K562 (cell line): ENCODE measurements around the gene MOK. TPM values are rescaled to one million over a fixed set of nuclear protein-coding genes. Genes with fewer than 3 reads are reported as not detected.

Source experiments
- ATAC-seq: fragments of 200-7000 bp; cut with Tn5 transposase; 3 replicates; pipeline ENCODE4 v1.9.1; 2020; ENCODE audit warnings: moderate library complexity
- BruUV-seq: library from RNA; stranded (reverse); fragments of 400-500 nt; replicated peaks from 2 replicates; lab custom pipeline; 2021; lab: Mats Ljungman, UMichigan
- CTCF ChIA-PET: fragments of 300-600 bp; formaldehyde crosslinking; extraction: SDS; loops from one replicate; lab custom pipeline; 2021; ENCODE audit warnings: low intra/inter-chr PET ratio; lab: Yijun Ruan, JAX
- POLR2A ChIA-PET: fragments of 300-600, 350-650 bp; sonication (Branson Sonifier 250); formaldehyde crosslinking; extraction: SDS; loops from one replicate; lab custom pipeline; 2021; ENCODE audit warnings: antibody characterized with exemption, inconsistent platforms; lab: Yijun Ruan, JAX
- DNase-seq, 4 experiments: peaks; one replicate each; pipeline versions ENCODE4 v3.0.0 to v3.0.0-alpha.2; 2011 to 2018; ENCODE audit warnings: low spot score in 3 of 4, mixed read lengths in 3 of 4; ENCODE audit errors: extremely low read depth in 1 of 4
- FAIRE-seq: peaks from 2 replicates; lab custom pipeline; 2011; peaks lifted over from hg19 to GRCh38; lab: Jason Lieb, UNC
- H2AFZ ChIP-seq: 2 replicates; pipeline ENCODE4 v1.6.0; 2011; ENCODE audit warnings: low read depth, low read length, control low read depth, inconsistent platforms
- H3K27ac ChIP-seq: fragments of 200-600 bp; 3 replicates; pipeline ENCODE4 v1.8.0; 2011; ENCODE audit warnings: low read depth, mild to moderate bottlenecking, control low read depth, inconsistent platforms, low read length, moderate library complexity, mixed read lengths; ENCODE audit errors: extremely low read depth
- H3K27me3 ChIP-seq, 2 experiments: fragments of 300-600 bp in 1 of 2; 2 replicates in 1 of 2; 3 replicates in 1 of 2; pipeline versions ENCODE4 v1.6.0 to v1.8.0; 2011; ENCODE audit warnings: inconsistent platforms in 2 of 2, low read length in 2 of 2, mild to moderate bottlenecking in 1 of 2, mixed read lengths in 1 of 2, moderate library complexity in 1 of 2; ENCODE audit not compliant: control insufficient read depth in 2 of 2, insufficient read depth in 2 of 2
- H3K36me3 ChIP-seq: fragments of 300-600 bp; 3 replicates; pipeline ENCODE4 v1.8.0; 2011; ENCODE audit warnings: mild to moderate bottlenecking, low read length, inconsistent platforms; ENCODE audit not compliant: control insufficient read depth, insufficient read depth
- H3K4me1 ChIP-seq, 2 experiments: fragments of 200-600 bp in 1 of 2; replicated peaks in 1 of 2; 2 replicates in 1 of 2; 3 replicates in 1 of 2; pipeline versions ENCODE4 v1.5.1 to v1.8.0; 2011; ENCODE audit warnings: inconsistent platforms in 2 of 2, low read length in 2 of 2, mild to moderate bottlenecking in 1 of 2, mixed read lengths in 1 of 2, moderate library complexity in 1 of 2; ENCODE audit not compliant: control insufficient read depth in 2 of 2, insufficient read depth in 2 of 2
- H3K4me2 ChIP-seq: 2 replicates; pipeline ENCODE4 v1.6.1; 2011; ENCODE audit warnings: low read length, control low read depth, inconsistent platforms, mixed read lengths; ENCODE audit not compliant: insufficient read depth
- H3K4me3 ChIP-seq: fragments of 200-600 bp; sonication (generic), shearing (Covaris generic); 2 replicates; pipeline ENCODE4 v1.5.1; 2016; ENCODE audit warnings: control low read depth, inconsistent platforms
- H3K79me2 ChIP-seq: fragments of 200-600 bp; 3 replicates; pipeline ENCODE4 v1.8.0; 2011; ENCODE audit warnings: low read length, inconsistent platforms; ENCODE audit not compliant: control insufficient read depth, insufficient read depth
- H3K9ac ChIP-seq, 2 experiments: 2 replicates each; pipeline versions ENCODE4 v1.6.0 to v1.6.1; 2011; ENCODE audit warnings: low read depth in 2 of 2, low read length in 2 of 2, control low read depth in 1 of 2, inconsistent platforms in 1 of 2, mild to moderate bottlenecking in 1 of 2, mixed read lengths in 1 of 2; ENCODE audit not compliant: insufficient read depth in 1 of 2
- H3K9me1 ChIP-seq: one replicate; pipeline ENCODE4 v1.6.0; 2011; ENCODE audit warnings: inconsistent platforms, mild to moderate bottlenecking, low read length, moderate library complexity; ENCODE audit not compliant: control insufficient read depth, insufficient read depth
- H3K9me3 ChIP-seq: replicated peaks from 2 replicates; pipeline ENCODE4 v1.5.1; 2011; ENCODE audit warnings: low read depth, low read length, inconsistent platforms; ENCODE audit not compliant: control insufficient read depth, insufficient read depth
- H4K20me1 ChIP-seq: replicated peaks from 2 replicates; pipeline ENCODE4 v1.6.1; 2011; ENCODE audit warnings: low read length, inconsistent platforms, mixed read lengths; ENCODE audit not compliant: control insufficient read depth, insufficient read depth
- ADNP ChIP-seq: fragments of 200-800 bp; sonication (Bioruptor generic); IDR thresholded peaks from 2 replicates; pipeline ENCODE4 v1.6.1; 2016; ENCODE audit warnings: missing genetic modification characterization, missing compliant biosample characterization
- ELK3 ChIP-seq: fragments of 450-650 bp; formaldehyde crosslinking; IDR thresholded peaks from 2 replicates; pipeline ENCODE4 v1.4.0; 2020; ENCODE audit warnings: mild to moderate bottlenecking
- FOXO4 ChIP-seq: fragments of 450-650 bp; formaldehyde crosslinking; IDR thresholded peaks from 2 replicates; pipeline ENCODE4 v1.4.0; 2020; ENCODE audit warnings: mild to moderate bottlenecking, moderate library complexity
- MED1 ChIP-seq: sonication (generic); formaldehyde crosslinking; IDR thresholded peaks from 2 replicates; pipeline ENCODE4 v1.8.1; 2023; ENCODE audit warnings: missing genetic modification reagents, borderline replicate concordance
- OTX1 ChIP-seq: fragments of 450-650 bp; formaldehyde crosslinking; IDR thresholded peaks from 2 replicates; pipeline ENCODE4 v1.4.0; 2022; ENCODE audit warnings: mild to moderate bottlenecking
- PHB ChIP-seq: fragments of 250-450 bp; sonication (Bioruptor Pico); IDR thresholded peaks from 2 replicates; pipeline ENCODE4 v1.5.0; 2021
- PYGO2 ChIP-seq: fragments of 450-650 bp; IDR thresholded peaks from 2 replicates; pipeline ENCODE4 v1.6.1; 2016; ENCODE audit warnings: mild to moderate bottlenecking, missing genetic modification characterization, moderate library complexity, missing compliant biosample characterization
- RUNX1 ChIP-seq: sonication (generic); IDR thresholded peaks from 2 replicates; pipeline ENCODE4 v1.6.1; 2016; ENCODE audit warnings: antibody characterized with exemption, low read depth
- TCF7L2 ChIP-seq: fragments of 150-350 bp; IDR thresholded peaks from 2 replicates; pipeline ENCODE4 v1.6.1; 2016; ENCODE audit warnings: low read depth, mild to moderate bottlenecking, low read length, moderate library complexity
- USF2 ChIP-seq: sonication (generic); formaldehyde crosslinking; IDR thresholded peaks from 2 replicates; pipeline ENCODE4 v1.5.0; 2020; ENCODE audit warnings: missing genetic modification reagents
- ZNF143 ChIP-seq: sonication (generic); formaldehyde crosslinking; IDR thresholded peaks from 2 replicates; pipeline ENCODE4 v1.9.0; 2022; ENCODE audit warnings: mild to moderate bottlenecking, missing genetic modification reagents
- ZNF639 ChIP-seq, 2 experiments: fragments of 200-800 bp in 1 of 2; sonication (Bioruptor generic) in 1 of 2; sonication (generic) in 1 of 2; formaldehyde crosslinking in 1 of 2; IDR thresholded peaks in 1 of 2; conservative IDR thresholded peaks in 1 of 2; 2 replicates each; pipeline versions ENCODE4 v1.5.0 to v1.6.1; 2016 to 2020; ENCODE audit warnings: missing compliant biosample characterization in 1 of 2, missing genetic modification characterization in 1 of 2, missing genetic modification reagents in 1 of 2
- WGBS: fragments of 100-300 bp; shearing (Covaris generic); methylation state at CpG from one replicate; pipeline ENCODE4 v1.1.6; 2016; ENCODE audit warnings: low coverage, mixed read lengths; ENCODE audit not compliant: insufficient coverage; ENCODE audit errors: missing lambda C conversion rate; 5-methylcytosine and 5-hydroxymethylcytosine counted together
- in situ Hi-C: fragments of 300-500 bp; cut with MboI; formaldehyde crosslinking; loops from 4 replicates; pipeline ENCODE4 v1.15.0; 2018; ENCODE audit warnings: inconsistent platforms, mixed read lengths
- intact Hi-C: fragments of 100-400 bp; cut with micrococcal nuclease; formaldehyde crosslinking; loops from 2 replicates; pipeline ENCODE4 v1.14.2; 2022
- polyA plus RNA-seq, 8 experiments: library from polyadenylated mRNA; depleted of rRNA in 4 of 8; stranded (reverse) in 5 of 8; unstranded in 3 of 8; fragments of >200 nt; fragmentation: Nextera tagmentation in 2 of 8; fragmentation: Illumina TruSeq in 1 of 8; extraction: Ambion mirVana in 2 of 8; extraction: Trizol in 1 of 8; gene quantifications; 2 replicates each; pipeline versions ENCODE4 v1.2.1 to v1.2.3, GENCODE V29; 2011 to 2014; ENCODE audit warnings: inconsistent platforms in 1 of 8, missing spikeins in 1 of 8
- total RNA-seq, 7 experiments: library from RNA; depleted of rRNA in 6 of 7; stranded (reverse); fragments of >200 nt in 6 of 7; fragmentation: Illumina TruSeq in 2 of 7; extraction: Trizol in 2 of 7; gene quantifications; 2 replicates each; pipeline versions ENCODE4 v1.2.1 to v1.2.3, GENCODE V29; 2011 to 2021; ENCODE audit warnings: low replicate concordance in 1 of 7

MOK gene
- total and polyA plus RNA-seq, 9 of the 15 experiments (the other 6 are each of a cell fraction or from before 2014, with no cell fraction given): 1.3 to 8.4 (median 5.3) TPM

- no peak for TF ChIP-seq OTX1 (CRISPR knock-in tag)
- no peak for TF ChIP-seq ELK3 (CRISPR knock-in tag)
These were observed 26.9 kb downstream of the MOK start (continued) for GRCh38 chr14:102277874-102278630.

- POLR2A ChIA-PET: no interaction called here
- intact Hi-C loops: no loop called here
- Histone ChIP-seq H3K9me1 (no peaks in the 10 kb centered on the region), H3K9me3 (no peaks in the 10 kb centered on the region), H3K4me1 (no peaks in the 10 kb centered on the region; a peak in 1 of 5 replicates), H4K20me1 (no peaks in the 10 kb centered on the region), H3K4me3 (no peak overlapping the region), H3K9ac (no peak overlapping the region), H2AFZ (no peak overlapping the region), H3K79me2 (no peaks in the 10 kb centered on the region), H3K36me3 (no peaks in the 10 kb centered on the region), H3K27ac (no peak overlapping the region), H3K27me3 (no peaks in the 10 kb centered on the region), H3K4me2 (no peak overlapping the region)
- CTCF ChIA-PET: no interaction called here
- DNase-seq (no peak), ATAC-seq (no peak), FAIRE-seq (no peak)
- in situ Hi-C loops: no loop called here
- BruUV-seq: no TSS peak
- 92% methylated on average over 7 of the region's 7 CpGs for WGBS
- TF ChIP-seq MED1 (CRISPR knock-in tag): no peak
- no peak for TF ChIP-seq ZNF143 (CRISPR knock-in tag)
- no peak for TF ChIP-seq USF2 (CRISPR knock-in tag)
- no peak for TF ChIP-seq ADNP (tag)
- no peak for TF ChIP-seq FOXO4 (CRISPR knock-in tag)
- no peak for TF ChIP-seq RUNX1
- no peak for TF ChIP-seq ZNF639 (CRISPR knock-in tag; conservative IDR thresholded peaks at IDR 0.05 in 1 of 2, IDR thresholded peaks at IDR 0.05 in 1 of 2)
- TF ChIP-seq PYGO2 (tag): no peak
- TF ChIP-seq PHB (CRISPR knock-in tag): no peak
- TF ChIP-seq TCF7L2: no peak
These were observed 29.1 kb downstream of the MOK start for GRCh38 chr14:102275866-102276265.
